ENCODE measurements around the gene PROKR1.
"Not testable (repeated sequence)": the region's sequence is repeated elsewhere in the genome, so short reads cannot be mapped to it uniquely, and the experiment has no call there.

The PROKR1 gene

DNA sequence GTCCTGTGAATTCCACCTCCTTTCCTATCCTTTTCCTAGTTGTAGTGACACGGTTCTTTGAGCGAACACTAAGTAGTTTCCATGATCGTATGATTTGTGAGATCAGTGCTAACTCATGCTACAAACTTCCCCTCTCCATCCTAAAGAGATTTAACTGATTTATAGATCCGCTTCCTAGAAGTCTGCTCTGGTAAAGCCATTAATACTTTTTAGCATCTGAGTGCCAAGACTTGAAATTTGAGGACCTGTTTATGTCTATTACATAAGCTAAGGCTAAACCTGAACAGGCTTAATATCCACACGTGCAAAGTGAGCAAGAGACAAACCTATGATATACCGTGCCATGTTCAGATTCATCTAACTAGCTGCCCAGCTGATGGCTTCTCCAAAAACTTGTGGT is 14.9 kb downstream of the PROKR1 start:
- DNase-seq (ENCODE audit: low read depth): no peak

DNA sequence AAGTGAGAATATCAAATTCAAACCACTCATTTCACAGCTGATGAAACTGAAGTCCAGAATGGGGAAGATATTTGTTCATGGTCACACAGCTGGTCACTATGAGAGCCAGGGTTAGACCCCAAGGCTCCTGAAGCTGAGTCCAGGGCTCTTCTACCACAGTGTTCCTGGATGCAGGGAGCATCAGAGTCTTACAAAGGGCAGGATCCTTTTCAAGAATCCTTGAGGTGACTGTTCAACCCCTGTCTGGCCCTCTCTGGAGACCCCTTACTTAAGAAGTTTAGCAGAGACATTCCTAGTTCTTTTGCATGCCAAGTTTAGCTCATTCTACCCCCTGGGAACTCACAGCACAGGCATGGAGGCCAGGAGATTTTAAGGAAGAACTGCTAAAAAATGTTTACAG is 15.7 kb downstream of the PROKR1 start:
- DNase-seq (ENCODE audit: low read depth): no peak

DNA sequence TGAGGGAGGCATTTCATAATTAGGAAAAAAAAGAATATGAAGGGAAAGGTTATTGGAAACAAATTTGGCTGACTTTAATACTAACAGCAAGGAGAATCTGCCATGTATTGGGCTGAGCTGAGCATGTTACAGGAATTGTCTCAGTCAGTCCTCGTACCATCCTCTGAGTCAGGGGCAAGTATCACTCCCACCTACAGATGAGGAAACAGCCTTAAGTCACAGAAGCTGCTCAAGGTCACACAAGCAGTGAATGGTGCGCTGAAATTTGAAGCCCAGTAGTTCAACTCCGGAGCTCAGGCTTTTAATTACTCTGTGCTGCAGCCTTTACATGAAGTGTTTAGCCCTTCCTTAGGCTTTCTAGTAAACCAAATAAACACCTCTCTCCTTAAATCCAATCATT is 17.3 kb downstream of the PROKR1 start:
- DNase-seq (ENCODE audit: low read depth): no peak

DNA sequence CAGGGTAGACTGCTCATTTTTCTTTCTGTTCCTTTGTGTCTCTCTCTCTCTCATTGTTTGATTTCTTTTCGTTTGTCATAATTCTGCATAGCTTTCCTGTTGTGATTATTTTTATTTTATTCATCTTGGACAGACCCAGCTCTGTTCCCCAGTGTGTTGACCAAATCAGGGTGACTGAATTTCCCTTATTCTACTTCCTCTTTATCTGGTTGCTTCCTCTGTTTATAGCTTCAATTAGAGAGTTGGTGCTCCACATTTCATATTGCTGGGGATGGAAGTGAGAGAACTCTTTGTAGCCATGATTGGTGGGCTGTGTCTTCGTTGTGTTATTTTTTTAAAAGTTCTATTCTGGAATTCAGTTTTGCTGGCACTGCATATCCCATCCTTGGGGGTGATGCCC is 19.1 kb downstream of the PROKR1 start:
- DNase-seq (ENCODE audit: low read depth): no peak

DNA sequence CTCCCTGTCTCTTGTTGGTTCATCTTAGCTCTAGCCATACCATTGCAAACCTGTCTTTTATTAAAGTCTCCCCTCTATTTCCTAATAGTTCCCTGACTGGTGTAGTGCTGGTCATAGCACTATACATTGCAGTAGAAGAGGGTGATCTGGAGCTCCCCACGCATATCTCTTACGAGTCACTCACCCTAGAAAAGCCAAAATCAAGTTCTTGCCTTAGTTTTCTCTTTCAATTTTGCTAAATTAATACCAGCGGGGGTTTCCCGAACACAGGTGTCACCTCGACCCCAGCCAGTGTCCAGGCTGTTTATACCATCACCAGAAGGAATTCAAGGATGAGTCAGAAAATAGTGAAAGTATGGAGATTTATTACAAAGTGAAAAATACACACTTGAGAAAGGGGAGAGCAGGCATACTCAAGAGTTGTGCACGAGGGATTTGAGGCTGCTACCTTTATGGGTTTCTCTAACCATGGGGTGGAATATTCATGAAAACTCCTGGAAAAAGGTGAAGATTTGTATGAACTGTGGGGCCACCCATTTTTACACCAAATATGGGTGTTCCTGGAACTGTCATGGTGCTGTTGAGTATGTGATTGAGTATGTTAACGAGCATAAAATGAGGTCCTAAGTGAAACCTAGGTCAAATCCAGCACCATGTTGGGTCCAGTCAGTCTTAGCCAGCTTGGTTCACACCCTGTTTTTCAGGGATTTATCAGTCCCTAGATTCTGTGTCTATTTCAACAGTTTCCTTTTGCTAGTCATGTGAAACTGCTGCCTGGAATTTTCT is 20.2 kb downstream of the PROKR1 start:
- DNase-seq (ENCODE audit: low read depth): no peak

DNA sequence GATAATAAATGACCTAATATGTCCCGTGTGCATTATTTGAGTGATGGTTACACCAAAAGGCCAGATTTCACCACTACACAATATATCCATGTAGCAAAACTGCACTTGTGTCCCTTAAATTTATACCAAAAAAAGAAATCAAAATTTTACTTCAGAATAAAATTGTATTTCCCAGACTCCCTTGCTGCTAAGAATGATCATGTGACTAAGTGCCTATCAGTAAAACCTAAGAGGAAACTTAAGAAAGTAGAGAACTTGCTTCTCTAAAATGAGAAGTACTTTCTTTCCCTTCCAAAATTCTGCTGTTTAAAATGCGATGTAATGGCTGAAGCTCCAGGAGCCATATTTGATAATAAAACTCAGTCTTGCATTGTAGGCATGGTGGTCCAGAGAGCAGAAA is 24.0 kb downstream of the PROKR1 start:
- DNase-seq (ENCODE audit: low read depth): no peak

DNA sequence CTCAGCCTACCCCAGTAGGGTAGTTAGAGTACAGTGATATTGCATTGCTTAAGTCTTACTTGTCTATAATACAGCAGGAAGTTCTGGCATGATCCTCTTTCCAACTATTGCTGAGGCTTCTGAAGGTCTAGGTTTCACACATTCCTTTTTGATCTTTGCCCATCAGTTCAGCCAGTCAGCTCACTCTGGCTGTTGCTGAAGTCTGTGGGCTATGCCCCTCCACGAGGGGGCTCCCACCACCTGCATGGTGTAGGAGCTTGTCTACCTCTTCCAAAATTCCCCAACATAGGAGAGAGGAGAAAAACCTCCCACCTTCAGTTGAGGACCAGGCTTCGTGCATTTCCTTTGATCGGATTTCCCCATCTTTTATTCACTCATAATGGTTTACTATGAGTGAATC is 26.3 kb downstream of the PROKR1 start:
- DNase-seq (ENCODE audit: low read depth): no peak

DNA sequence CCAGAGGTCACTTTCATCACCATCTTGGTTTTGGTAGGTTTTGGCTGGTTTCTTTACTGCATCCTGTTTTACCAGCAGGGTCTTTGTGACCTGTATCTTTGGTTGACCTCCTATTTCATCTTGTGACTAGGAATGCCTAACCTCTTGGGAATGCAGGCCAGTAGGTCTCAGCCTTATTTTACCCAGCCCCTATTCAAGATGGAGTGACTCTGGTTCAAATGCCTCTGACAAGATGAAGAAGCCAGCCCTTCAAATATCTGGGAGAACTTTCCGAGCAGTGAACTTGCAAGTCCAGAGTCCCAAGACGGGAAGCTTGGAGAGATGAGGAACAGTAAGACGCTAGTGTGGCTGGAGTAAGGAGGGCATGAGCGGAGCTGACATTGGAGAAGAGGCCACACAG is 28.6 kb downstream of the PROKR1 start:
- DNase-seq (ENCODE audit: low read depth): no peak

DNA sequence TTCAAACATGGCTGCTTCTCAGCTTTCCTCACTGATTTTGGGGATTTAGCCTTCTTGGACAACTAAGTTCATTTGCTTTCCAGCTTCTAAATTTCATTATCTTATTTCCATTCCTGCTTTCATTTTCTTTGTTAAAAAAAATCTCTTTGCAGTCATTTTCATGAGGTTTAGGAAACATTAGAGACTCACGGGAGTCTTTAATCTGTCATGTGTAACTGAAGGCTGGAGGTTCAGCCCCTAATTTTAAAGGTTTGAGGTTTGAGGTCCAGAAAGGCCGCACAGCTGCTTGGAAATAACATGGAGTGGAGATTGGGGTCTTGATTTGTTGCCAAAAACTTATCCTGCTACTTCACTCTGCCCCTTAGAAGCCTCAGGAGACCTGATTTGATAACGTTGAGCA is 30.3 kb downstream of the PROKR1 start:
- DNase-seq (ENCODE audit: low read depth): no peak

DNA sequence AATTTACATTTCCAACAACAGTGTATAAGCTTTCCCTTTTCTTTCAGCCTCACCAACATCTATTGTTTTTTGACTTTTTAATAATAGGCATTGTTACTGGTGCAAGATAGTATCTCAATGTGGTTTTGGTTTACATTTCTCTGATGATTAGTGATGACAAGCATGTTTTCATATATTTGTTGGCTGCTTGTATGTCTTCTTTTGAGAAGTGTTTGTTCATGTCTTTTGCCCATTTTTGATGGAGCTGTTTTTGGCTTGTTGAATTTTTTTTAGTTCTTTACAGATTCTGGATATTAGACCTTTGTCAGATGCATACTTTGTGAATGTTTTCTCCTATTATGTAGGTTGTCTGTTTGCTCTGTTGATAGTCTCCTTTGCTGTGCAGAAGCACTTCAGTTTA is 32.1 kb downstream of the PROKR1 start:
- no peak for DNase-seq (ENCODE audit: low read depth)

DNA sequence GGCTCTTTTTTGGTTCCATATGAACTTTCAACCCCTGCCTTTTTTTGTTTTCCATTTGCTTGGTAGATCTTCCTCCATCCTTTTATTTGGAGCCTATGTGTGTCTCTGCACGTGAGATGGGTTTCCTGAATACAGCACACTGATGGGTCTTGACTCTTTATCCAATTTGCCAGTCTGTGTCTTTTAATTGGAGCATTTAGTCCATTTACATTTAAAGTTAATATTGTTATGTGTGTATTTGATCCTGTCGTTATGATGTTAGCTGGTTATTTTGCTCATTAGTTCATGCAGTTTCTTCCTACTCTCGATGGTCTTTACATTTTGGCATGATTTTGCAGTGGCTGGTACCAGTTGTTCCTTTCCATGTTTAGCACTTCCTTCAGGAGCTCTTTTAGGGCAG is 34.5 kb downstream of the PROKR1 start:
- DNase-seq (ENCODE audit: low read depth): not testable (repeated sequence)

DNA sequence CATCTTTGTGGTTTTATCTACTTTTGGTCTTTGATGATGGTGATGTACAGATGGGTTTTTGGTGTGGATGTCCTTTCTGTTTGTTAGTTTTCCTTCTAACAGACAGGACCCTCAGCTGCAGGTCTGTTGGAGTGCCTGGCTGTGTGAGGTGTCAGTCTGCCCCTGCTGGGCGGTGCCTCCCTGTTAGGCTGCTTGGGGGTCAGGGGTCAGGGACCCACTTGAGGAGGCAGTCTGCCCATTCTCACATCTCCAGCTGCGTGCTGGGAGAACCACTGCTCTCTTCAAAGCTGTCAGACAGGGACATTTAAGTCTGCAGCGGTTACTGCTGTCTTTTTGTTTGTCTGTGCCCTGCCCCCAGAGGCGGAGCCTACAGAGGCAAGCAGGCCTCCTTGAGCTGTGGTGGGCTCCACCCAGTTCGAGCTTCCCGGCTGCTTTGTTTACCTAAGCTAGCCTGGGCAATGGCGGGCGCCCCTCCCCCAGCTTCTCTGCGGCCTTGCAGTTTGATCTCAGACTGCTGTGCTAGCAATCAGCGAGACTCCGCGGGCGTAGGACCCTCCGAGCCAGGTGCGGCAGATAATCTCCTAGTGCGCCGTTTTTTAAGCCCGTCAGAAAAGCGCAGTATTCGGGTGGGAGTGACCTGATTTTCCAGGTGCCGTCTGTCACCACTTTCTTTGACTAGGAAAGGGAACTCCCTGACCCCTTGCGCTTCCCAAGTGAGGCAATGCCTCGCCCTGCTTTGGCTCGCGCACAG is 36.0 kb downstream of the PROKR1 start:
- DNase-seq (ENCODE audit: low read depth): not testable (repeated sequence)

DNA sequence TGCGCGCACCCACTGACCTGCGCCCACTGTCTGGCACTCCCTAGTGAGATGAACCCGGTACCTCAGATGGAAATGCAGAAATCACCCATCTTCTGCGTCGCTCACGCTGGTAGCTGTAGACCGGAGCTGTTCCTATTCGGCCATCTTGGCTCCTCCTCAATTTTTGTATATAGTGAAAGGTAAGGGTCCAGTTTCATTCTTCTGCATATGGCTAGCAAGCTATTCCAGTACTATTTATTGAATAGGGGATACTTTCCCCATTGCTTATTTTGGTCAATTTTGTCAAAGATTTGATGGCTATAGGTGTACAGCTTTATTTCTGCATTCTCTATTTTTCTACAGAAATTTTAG is 36.5 kb downstream of the PROKR1 start:
- not testable (repeated sequence) for DNase-seq (ENCODE audit: low read depth)

DNA sequence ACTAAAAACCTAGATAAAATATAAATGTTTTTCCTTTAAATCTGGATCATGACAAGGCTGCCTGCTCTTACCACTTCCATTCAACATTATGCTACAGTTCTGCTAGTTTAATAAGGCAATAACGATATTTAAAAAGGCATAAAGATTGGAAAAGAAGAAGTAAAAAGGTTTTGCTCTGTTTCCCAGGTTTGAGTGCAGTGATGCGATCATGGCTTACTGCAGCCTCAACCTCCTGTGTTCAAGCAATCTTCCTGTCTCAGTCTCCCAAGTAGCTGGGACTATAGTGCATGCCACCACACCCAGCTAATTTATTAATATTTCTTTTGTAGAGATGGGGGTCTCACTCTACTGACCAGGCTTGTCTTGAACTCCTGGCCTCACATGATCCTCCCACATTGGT is 40.8 kb downstream of the PROKR1 start:
- DNase-seq (ENCODE audit: low read depth): no peak

DNA sequence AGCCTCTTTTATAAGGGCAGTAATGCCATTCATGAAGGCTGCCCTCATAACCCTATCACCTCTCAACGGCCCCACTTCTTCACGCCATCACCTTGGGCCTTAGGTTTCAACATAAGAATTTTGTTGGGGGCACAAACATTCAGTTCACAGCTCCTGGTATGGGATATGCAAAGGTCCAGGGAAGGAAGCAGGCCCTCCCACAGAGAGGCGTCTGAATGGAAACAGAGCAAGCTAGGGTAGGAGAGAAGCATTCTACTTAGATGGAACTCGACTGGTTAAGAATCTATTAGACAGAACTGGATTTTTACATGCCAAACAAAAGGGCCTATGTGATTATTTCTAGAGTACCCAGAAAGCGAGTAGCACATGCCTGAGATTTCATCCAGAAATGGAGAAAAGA is 42.8 kb downstream of the PROKR1 start:
- no peak for DNase-seq (ENCODE audit: low read depth)

DNA sequence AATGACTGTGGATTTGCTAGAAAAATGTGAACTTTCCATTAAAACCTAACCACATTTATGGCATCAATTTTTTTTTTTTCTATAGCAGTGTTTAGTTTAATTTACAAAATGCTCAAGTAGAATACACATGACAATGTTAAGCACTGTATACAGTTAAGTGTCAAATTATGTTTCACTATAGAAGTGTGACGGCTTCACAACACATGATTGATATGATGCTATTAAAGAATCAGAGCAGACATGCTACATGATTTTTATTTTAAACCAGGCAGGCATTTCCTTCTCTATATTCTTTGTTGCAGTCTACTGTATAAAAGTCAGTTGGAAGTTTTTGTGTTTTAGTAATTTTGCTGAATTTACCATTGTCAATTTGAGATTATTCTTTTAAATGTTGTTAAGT is 43.6 kb downstream of the PROKR1 start:
- DNase-seq (ENCODE audit: low read depth): no peak

DNA sequence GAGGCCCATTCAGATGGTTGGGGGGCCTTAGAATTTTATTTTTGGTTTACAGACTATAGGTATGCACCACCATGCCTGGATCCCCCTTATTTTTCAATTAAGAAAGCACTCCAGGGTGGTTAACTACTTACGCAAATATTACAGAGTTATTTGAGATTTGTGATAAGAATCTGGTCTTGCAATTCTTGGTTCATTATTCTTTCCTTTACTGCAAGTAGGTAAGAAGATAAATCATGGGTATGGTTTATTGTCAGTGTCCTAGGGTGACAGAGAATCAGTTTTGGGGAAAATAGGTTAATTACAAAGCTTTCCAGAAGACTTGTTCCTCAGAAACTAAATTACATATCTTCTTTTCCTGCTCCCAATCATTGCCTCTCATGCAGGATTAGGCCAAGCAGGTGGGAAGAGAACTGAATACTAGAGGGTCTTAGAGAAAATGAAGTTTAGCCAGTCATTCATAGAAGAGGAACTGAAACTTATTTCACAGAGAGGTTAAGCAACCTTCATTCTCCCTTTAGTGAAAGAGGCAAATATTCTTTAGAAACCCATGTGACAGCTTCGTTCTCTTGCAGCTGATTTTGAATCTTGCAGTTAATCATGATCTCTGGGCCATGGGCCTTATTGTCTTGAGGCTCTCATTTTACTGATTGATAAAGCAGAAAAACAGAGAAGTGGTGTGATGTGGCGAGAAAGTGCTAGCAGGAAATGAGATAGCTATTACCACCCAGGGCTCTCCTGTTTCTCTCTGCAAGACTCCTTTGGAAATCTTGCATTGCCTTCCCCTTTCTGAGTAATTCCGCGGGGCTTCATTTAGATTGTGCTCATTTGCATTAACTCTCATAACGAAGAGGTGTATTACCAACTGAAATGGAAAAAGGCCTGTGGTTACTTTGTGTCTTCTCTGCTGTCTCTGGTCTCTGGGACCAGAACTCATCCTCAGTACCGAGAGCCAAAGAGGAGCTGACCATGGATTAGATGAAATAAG is 46.5 kb downstream of the PROKR1 start:
- DNase-seq (ENCODE audit: low read depth): no peak

DNA sequence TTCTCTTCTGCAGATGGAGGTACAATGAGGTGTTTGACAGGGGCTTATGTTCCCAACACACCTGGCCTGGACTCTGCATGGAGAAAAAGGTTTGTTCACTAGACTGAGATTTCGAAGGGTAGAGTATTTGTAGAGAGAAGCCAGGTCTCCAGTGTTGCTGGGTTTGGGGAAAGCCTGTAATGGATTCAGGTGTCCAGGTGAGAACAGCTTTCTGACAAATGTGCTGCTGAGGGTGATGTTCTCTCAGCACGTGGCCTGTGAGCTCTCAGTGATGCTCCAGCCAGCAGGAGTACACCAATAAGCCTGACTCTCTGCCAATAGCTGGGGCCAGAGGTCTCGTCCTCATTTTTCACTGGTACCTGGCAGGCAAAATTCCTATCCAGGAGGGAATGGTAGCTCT is 47.5 kb downstream of the PROKR1 start:
- no peak for DNase-seq (ENCODE audit: low read depth)

DNA sequence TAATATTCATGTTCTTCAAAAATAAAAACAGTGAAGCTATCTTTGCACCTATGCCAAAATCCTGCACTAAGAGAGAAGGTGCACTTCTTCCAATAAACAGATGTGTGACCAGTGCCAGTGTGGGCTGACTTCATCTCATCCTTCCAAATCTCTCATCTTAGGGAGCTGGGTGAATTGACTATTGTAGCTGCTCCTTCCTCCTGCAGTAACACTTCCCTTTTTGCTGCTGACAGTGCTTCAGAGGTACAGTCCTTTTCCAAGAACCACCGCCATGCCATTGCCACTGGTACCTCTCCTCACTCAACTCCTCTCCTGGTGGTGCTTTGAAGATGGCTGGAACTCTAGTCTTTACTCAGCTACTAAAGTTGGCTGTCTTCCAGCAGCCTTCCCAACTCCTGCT is 49.1 kb downstream of the PROKR1 start:
- no peak for DNase-seq (ENCODE audit: low read depth)

DNA sequence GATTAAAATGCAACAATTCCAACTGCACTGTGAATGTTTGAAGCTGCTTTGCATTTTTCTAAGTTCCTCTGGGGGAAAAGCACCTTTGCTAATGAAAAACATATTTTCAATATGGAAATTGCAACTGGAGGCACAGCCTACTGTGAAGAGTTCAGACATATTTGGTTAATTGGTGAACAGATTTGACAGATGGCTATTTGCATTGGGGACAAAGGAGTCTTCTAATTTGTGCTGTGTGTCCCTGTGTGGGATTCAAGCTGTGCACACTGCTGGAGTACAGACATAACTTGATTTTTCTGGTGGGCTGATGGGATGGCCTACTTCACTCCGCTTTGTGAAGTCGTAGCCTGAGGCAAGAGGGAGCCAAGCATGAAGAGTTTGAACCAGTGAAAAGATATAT is 50.6 kb downstream of the PROKR1 start:
- DNase-seq (ENCODE audit: low read depth): no peak

DNA sequence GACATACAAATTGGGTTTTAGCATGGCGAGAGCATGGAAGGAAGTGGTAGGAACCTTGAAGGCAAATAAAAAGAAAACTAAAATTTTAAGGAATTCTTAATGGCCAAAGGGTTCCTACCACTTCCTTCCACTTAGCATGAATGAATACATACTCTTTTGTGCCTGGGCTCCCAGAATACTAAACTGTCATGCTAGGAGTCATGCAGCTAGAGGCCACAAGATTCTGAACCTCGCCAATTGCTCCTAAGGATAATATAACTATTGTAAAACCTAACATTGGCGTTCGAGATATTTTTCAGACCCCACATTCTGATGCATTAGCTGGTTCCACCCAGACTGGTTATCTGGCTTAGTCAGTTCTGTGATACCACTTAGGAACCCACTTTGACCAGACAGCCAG is 52.6 kb downstream of the PROKR1 start:
- no peak for DNase-seq (ENCODE audit: low read depth)

DNA sequence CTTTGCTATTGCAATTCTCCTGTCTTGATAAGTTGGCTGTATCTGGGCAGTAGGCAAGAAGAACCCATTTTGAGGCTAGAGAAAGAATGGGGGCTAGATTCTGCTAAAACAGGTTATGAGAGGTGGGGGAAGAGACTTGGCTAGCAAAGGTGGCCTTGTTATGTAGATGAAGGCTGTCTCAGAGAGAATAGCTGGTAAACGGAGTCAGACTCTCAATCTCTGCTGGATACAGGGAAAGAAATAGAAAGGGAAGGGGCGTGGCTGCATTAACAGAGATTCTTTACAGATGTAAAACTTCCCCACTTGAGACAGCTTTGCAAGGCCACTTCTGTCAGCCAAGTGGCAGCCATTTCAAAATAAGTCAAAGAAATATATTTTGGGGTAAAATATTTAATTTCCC is 53.2 kb downstream of the PROKR1 start:
- DNase-seq (ENCODE audit: low read depth): no peak

All from GM04504 (cell line).